HepG2 (cell line): Measurements from ENCODE around the gene NOS1AP. TPM values are rescaled to one million over a fixed set of nuclear protein-coding genes. Genes with fewer than 3 reads are reported as not detected.
"Not testable (repeated sequence)": the region's sequence is repeated elsewhere in the genome, so short reads cannot be mapped to it uniquely, and the experiment has no call there.

Experiments
- ATAC-seq: fragments of 200-7000 bp; cut with Tn5 transposase; 3 replicates; pipeline ENCODE4 v1.9.1; 2020; ENCODE audit warnings: mild to moderate bottlenecking, moderate library complexity
- BruUV-seq: library from RNA; stranded (reverse); fragments of 400-500 nt; replicated peaks from 2 replicates; lab custom pipeline; 2021; lab: Mats Ljungman, UMichigan
- CTCF ChIA-PET: fragments of 300-600 bp; formaldehyde crosslinking; extraction: SDS; loops from one replicate; lab custom pipeline; 2021; ENCODE audit warnings: low total read pairs, inconsistent platforms, low intra/inter-chr PET ratio; lab: Yijun Ruan, JAX
- POLR2A ChIA-PET: fragments of 350-600 bp; sonication (Branson Sonifier 250); formaldehyde crosslinking; loops from one replicate; lab custom pipeline; 2020; ENCODE audit warnings: antibody characterized with exemption, inconsistent platforms; lab: Yijun Ruan, JAX
- DNase-seq: peaks from one replicate; pipeline ENCODE4 v3.0.0-alpha.2; 2015; ENCODE audit warnings: low spot score
- FAIRE-seq: peaks from 3 replicates; lab custom pipeline; 2011; peaks lifted over from hg19 to GRCh38; lab: Jason Lieb, UNC
- H2AFZ ChIP-seq: one replicate; pipeline ENCODE4 v1.6.1; 2011; ENCODE audit warnings: low read length, inconsistent platforms
- H3K27ac ChIP-seq: fragments of 300-600 bp; 3 replicates; pipeline ENCODE4 v1.8.0; 2011; ENCODE audit warnings: mixed run types, mild to moderate bottlenecking, mixed read lengths, low read length, inconsistent platforms; ENCODE audit not compliant: insufficient read depth; ENCODE audit errors: extremely low read length
- H3K27me3 ChIP-seq, 2 experiments: fragments of 200-600 bp in 1 of 2; 2 replicates in 1 of 2; 3 replicates in 1 of 2; pipeline versions ENCODE4 v1.6.0 to v1.8.0; 2011; ENCODE audit warnings: low read length in 2 of 2, mild to moderate bottlenecking in 2 of 2, moderate library complexity in 2 of 2, inconsistent platforms in 1 of 2; ENCODE audit not compliant: insufficient read depth in 2 of 2, control insufficient read depth in 1 of 2
- H3K36me3 ChIP-seq, 2 experiments: fragments of 200-600 bp in 1 of 2; replicated peaks in 1 of 2; 2 replicates in 1 of 2; 3 replicates in 1 of 2; pipeline versions ENCODE4 v1.5.1 to v1.8.0; 2011; ENCODE audit warnings: low read length in 2 of 2, inconsistent platforms in 1 of 2; ENCODE audit not compliant: insufficient read depth in 2 of 2, control insufficient read depth in 1 of 2
- H3K4me1 ChIP-seq: 2 replicates; pipeline ENCODE4 v1.5.1; 2012; ENCODE audit warnings: low read length, inconsistent platforms; ENCODE audit not compliant: insufficient read depth
- H3K4me2 ChIP-seq: 2 replicates; pipeline ENCODE4 v1.6.0; 2011; ENCODE audit warnings: low read depth, low read length, inconsistent platforms
- H3K4me3 ChIP-seq, 3 experiments: fragments of 200-600 bp in 1 of 3; sonication (generic), shearing (Covaris generic) in 1 of 3; replicated peaks in 1 of 3; 2 replicates each; pipeline ENCODE4 v1.5.1; 2011 to 2016; ENCODE audit warnings: low read length in 3 of 3, inconsistent platforms in 2 of 3, low read depth in 2 of 3, mild to moderate bottlenecking in 2 of 3, control low read depth in 1 of 3, mixed read lengths in 1 of 3; ENCODE audit not compliant: insufficient read depth in 1 of 3
- H3K79me2 ChIP-seq: one replicate; pipeline ENCODE4 v1.6.1; 2011; ENCODE audit warnings: low read length, inconsistent platforms; ENCODE audit not compliant: insufficient read depth
- H3K9ac ChIP-seq: 2 replicates; pipeline ENCODE4 v1.6.0; 2011; ENCODE audit warnings: mild to moderate bottlenecking, low read depth, low read length, inconsistent platforms; ENCODE audit not compliant: insufficient read depth
- H3K9me3 ChIP-seq: 2 replicates; pipeline ENCODE4 v1.5.1; 2012; ENCODE audit warnings: mild to moderate bottlenecking, low read length
- H4K20me1 ChIP-seq: 2 replicates; pipeline ENCODE4 v1.6.0; 2011; ENCODE audit warnings: inconsistent platforms, mild to moderate bottlenecking, low read length, moderate library complexity; ENCODE audit not compliant: insufficient read depth
- CHD4 ChIP-seq: fragments of 200-600 bp; sonication (generic); IDR thresholded peaks from 2 replicates; pipeline ENCODE4 v1.7.0; 2017; ENCODE audit warnings: mild to moderate bottlenecking, low read length, borderline replicate concordance
- EZH2 ChIP-seq: conservative IDR thresholded peaks from 2 replicates; pipeline ENCODE4 v1.6.1; 2012; ENCODE audit warnings: mild to moderate bottlenecking, low read depth, low read length, moderate library complexity
- KLF13 ChIP-seq: sonication (generic); formaldehyde crosslinking; IDR thresholded peaks from 2 replicates; pipeline ENCODE4 v1.4.0; 2020; ENCODE audit warnings: mild to moderate bottlenecking, missing genetic modification reagents
- MAZ ChIP-seq, 2 experiments: sonication (generic) in 1 of 2; formaldehyde crosslinking in 1 of 2; IDR thresholded peaks; 2 replicates each; pipeline versions ENCODE4 v1.5.0 to v1.6.1; 2012 to 2020; ENCODE audit warnings: low read depth in 2 of 2, mild to moderate bottlenecking in 2 of 2, borderline replicate concordance in 1 of 2, improper control_type of control experiment in 1 of 2, low read length in 1 of 2, missing genetic modification reagents in 1 of 2, moderate library complexity in 1 of 2
- NFRKB ChIP-seq: fragments of 450-650 bp; IDR thresholded peaks from 2 replicates; pipeline ENCODE4 v1.6.1; 2017
- POLR2AphosphoS2 ChIP-seq: IDR thresholded peaks from 2 replicates; pipeline ENCODE4 v1.6.1; 2011; ENCODE audit warnings: low read depth, low read length, improper control_type of control experiment
- SRF ChIP-seq: IDR thresholded peaks from 2 replicates; pipeline ENCODE4 v1.6.1; 2011; ENCODE audit warnings: mild to moderate bottlenecking, low read depth, low read length, moderate library complexity
- ZNF101 ChIP-seq: sonication (generic); formaldehyde crosslinking; IDR thresholded peaks from 2 replicates; pipeline ENCODE4 v1.4.0; 2020; ENCODE audit warnings: mild to moderate bottlenecking, low read depth, missing genetic modification reagents, borderline replicate concordance
- ZNF329 ChIP-seq: sonication (generic); formaldehyde crosslinking; IDR thresholded peaks from 2 replicates; pipeline ENCODE4 v1.9.0; 2021; ENCODE audit warnings: low read depth, mild to moderate bottlenecking, missing genetic modification reagents
- ZNF547 ChIP-seq: sonication (generic); formaldehyde crosslinking; IDR thresholded peaks from 2 replicates; pipeline ENCODE4 v1.5.1; 2020; ENCODE audit warnings: mild to moderate bottlenecking, missing genetic modification reagents
- ZNF614 ChIP-seq: IDR thresholded peaks from 2 replicates; pipeline ENCODE4 v1.6.1; 2018; ENCODE audit warnings: missing biosample characterization, missing genetic modification reagents, inconsistent platforms, borderline replicate concordance
- WGBS: methylation state at CpG from one replicate; pipeline ENCODE4 v1.1.6; 2017; ENCODE audit warnings: low lambda C conversion rate; 5-methylcytosine and 5-hydroxymethylcytosine counted together
- in situ Hi-C: cut with HindIII; loops from 2 replicates; pipeline ENCODE4 v1.10.0; 2017; ENCODE audit warnings: low pct_unique_long_range_greater_than_20kb; ENCODE audit not compliant: extremely low pct_ligation_motif_present
- intact Hi-C: fragments of 100-400 bp; cut with micrococcal nuclease; formaldehyde crosslinking; loops from one replicate; pipeline ENCODE4 v1.10.0; 2022; ENCODE audit not compliant: unreplicated experiment
- polyA plus RNA-seq, 8 experiments: library from polyadenylated mRNA; depleted of rRNA in 3 of 8; stranded (reverse) in 7 of 8; unstranded in 1 of 8; fragments of >200 nt; fragmentation: Illumina TruSeq in 4 of 8; extraction: Trizol in 4 of 8; gene quantifications; 2 replicates each; pipeline versions ENCODE4 v1.2.1 to v1.2.3, GENCODE V29; 2011 to 2016; ENCODE audit warnings: low read depth in 4 of 8, missing spikeins in 1 of 8, mixed read lengths in 1 of 8; ENCODE audit not compliant: insufficient read depth in 1 of 8
- total RNA-seq, 5 experiments: library from RNA; depleted of rRNA; stranded (reverse); fragments of >200 nt; fragmentation: Illumina TruSeq; extraction: Trizol; gene quantifications; 2 replicates each; pipeline ENCODE4 v1.2.3, GENCODE V29; 2016; ENCODE audit warnings: low read depth in 1 of 5
- TF ChIP-seq, protein P1 (sequence below): conservative IDR thresholded peaks from 2 replicates; pipeline ENCODE4 v1.6.1; 2018; ENCODE audit warnings: missing genetic modification reagents

The NOS1AP gene
- total and polyA plus RNA-seq, 2 of the 13 experiments (the other 11 are each of a cell fraction or from before 2014, with no cell fraction given), result 2.0 to 3.3 TPM

DNA sequence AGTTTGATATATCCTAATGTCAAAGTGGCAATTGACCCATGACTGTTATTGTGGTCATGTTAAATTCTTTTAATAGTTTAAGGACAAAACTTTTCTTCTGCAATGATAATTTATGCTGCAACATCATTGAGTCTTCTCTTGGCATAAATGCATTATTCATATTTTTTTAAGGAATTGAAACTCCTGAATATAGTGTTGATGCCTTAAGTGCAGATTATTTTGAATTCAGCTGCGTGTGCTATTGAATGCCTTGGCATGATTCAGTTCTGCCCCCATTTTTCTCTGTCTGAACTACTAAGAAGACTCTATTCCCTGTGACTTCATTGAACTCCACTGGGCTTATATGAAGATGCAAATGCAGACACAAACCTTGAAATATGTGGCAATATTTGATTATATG is 22.6 kb upstream of the NOS1AP start:
- ATAC-seq (no peak), FAIRE-seq (no peak), DNase-seq (no peak)
- H4K20me1 ChIP-seq, result no peaks in the 10 kb centered on the region
- intact Hi-C loops, result no loop called here
- H3K9ac ChIP-seq, result no peak overlapping the region
- in situ Hi-C loops, result no loop called here
- POLR2A ChIA-PET, result no interaction called here
- H3K4me3 ChIP-seq, result no peak overlapping the region
- CTCF ChIA-PET, result no interaction called here
- H3K27ac ChIP-seq, result no peak overlapping the region
- no peaks in the 10 kb centered on the region; a peak in 1 of 5 replicates for H3K27me3 ChIP-seq
- TF ChIP-seq, protein P1, sequence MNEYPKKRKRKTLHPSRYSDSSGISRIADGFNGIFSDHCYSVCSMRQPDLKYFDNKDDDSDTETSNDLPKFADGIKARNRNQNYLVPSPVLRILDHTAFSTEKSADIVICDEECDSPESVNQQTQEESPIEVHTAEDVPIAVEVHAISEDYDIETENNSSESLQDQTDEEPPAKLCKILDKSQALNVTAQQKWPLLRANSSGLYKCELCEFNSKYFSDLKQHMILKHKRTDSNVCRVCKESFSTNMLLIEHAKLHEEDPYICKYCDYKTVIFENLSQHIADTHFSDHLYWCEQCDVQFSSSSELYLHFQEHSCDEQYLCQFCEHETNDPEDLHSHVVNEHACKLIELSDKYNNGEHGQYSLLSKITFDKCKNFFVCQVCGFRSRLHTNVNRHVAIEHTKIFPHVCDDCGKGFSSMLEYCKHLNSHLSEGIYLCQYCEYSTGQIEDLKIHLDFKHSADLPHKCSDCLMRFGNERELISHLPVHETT (CRISPR knock-in tag), result no peak
- TF ChIP-seq POLR2AphosphoS2 (no peak), EZH2 (no peak), CHD4 (no peak), NFRKB (no peak), ZNF101 (CRISPR knock-in tag) (no peak), ZNF329 (no peak), ZNF547 (CRISPR knock-in tag) (no peak), SRF (no peak), KLF13 (no peak), ZNF614 (CRISPR knock-in tag) (no peak), MAZ (IDR thresholded peaks at IDR 0.05; ENCODE audit: borderline replicate concordance, low read depth, low read length) (no peak), MAZ (CRISPR knock-in tag; IDR thresholded peaks at IDR 0.05; ENCODE audit: low read depth) (no peak)
- TF ChIP-seq, all 625 proteins: peak for 0
- Histone ChIP-seq H2AFZ (no peak overlapping the region), H3K9me3 (no peaks in the 10 kb centered on the region), H3K36me3 (no peaks in the 10 kb centered on the region), H3K4me2 (no peak overlapping the region), H3K4me1 (no peaks in the 10 kb centered on the region), H3K79me2 (no peaks in the 10 kb centered on the region)
- BruUV-seq, result no TSS peak
- 0% methylated on average over 1 of the region's 1 CpG for WGBS

DNA sequence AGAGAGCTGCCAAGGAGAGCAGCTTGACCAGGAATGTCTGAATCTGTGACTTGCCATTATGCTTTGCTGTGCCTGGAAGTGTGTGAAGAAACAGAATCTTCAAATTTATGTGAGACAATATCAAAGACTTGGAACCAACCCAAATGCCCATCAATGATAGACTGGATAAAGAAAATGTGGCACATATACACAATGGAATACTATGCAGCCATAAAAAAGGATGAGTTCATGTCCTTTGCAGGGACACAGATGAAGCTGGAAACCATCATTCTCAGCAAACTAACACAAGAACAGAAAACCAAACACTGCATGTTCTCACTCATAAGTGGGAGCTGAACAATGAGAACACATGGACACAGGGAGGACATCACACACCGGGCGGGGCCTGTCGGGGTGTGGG is 15.5 kb upstream of the NOS1AP start:
- FAIRE-seq, result not testable (repeated sequence)

More for the DNA sequence above, 15.5 kb upstream of the NOS1AP start:
- BruUV-seq, CTCF ChIA-PET, H3K9me3 ChIP-seq, H3K79me2 ChIP-seq, in situ Hi-C loops, H3K36me3 ChIP-seq, H2AFZ ChIP-seq, ATAC-seq, H3K4me2 ChIP-seq, H3K27ac ChIP-seq, DNase-seq, H3K4me3 ChIP-seq, H3K27me3 ChIP-seq, POLR2A ChIA-PET, H3K9ac ChIP-seq, intact Hi-C loops, H4K20me1 ChIP-seq: not testable (repeated sequence)
- 63% methylated on average over 3 of the region's 3 CpGs for WGBS
- H3K4me1 ChIP-seq, result peaks cover 16% of the 10 kb centered on the region
